NCI-H345 (cell line): ENCODE measurements around the gene ABO.
"Not testable (repeated sequence)": the region's sequence is repeated elsewhere in the genome, so short reads cannot be mapped to it uniquely, and the experiment has no call there.

Experiments
- DNase-seq: peaks from one replicate; lab custom pipeline; 2025; lab: John Stamatoyannopoulos, UW

ABO gene

GRCh38 chr9:133286523-133286922 lies 11.5 kb upstream of the ABO start:
- DNase-seq = no peak

DNA sequence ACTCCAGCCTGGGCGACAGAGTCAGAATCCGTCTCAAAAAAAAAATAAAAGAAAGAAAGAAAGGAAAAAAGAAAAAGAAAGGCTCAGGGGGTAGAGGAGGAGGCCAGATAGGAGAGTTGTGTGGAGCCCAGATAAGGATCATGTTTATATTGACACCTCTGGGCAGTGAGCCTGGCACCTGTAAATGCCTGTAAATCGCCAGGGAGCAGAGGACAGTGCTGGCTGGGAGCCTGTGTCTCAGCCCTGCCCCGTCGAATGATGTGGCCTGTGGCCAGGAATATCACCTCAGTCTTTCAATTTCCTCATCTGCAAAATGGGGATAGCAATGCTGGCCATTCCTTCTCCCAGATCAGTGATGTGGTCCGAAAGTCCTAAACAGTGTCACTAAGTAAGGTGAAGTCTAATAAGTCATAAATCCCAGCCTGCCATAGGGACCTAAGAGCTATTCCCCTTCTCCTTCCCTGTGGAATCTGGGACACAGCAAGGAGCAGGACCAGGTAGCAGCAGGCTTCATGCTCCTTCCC lies 10.3 kb upstream of the ABO start:
- DNase-seq = no peak

GRCh38 chr9:133284362-133284761 lies 9.4 kb upstream of the ABO start:
- no peak for DNase-seq

DNA sequence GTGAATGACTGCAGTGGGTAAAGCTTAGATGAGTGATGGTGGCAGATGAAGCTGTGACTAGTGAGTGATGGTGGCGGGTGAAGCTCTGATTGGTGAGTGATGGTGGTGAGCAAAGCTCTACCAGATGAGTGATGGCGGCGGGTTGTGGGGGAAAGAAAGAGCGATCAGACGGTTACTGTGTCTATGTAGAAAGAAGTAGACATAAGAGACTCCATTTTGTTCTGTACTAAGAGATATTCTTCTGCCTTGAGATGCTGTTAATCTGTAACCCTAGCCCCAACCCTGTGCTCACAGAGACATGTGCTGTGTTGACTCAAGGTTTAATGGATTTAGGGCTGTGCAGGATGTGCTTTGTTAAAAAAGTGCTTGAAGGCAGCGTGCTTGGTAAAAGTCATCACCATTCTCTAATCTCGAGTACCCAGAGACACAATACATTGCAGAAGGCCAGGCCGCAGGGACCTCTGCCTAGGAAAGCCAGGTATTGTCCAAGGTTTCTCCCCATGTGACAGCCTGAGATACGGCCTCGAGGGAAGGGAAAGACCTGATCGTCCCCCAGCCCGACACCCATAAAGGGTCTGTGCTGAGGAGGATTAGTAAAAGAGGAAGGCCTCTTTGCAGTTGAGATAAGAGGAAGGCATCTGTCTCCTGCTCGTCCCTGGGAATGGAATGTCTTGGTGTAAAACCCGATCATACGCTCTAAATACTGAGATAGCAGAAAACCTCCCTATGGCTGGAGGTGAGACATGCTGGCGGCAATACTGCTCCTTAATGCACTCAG lies 8.4 kb upstream of the ABO start:
- peak; percentile 23 for DNase-seq

- no peak for DNase-seq
Measured at GRCh38 chr9:133282464-133283238, 7.7 kb upstream of the ABO start.

- no peak for DNase-seq
Measured at GRCh38 chr9:133280392-133280791, 5.4 kb upstream of the ABO start.

- DNase-seq = no peak
Measured at GRCh38 chr9:133278161-133279114, 3.4 kb upstream of the ABO start.

DNA sequence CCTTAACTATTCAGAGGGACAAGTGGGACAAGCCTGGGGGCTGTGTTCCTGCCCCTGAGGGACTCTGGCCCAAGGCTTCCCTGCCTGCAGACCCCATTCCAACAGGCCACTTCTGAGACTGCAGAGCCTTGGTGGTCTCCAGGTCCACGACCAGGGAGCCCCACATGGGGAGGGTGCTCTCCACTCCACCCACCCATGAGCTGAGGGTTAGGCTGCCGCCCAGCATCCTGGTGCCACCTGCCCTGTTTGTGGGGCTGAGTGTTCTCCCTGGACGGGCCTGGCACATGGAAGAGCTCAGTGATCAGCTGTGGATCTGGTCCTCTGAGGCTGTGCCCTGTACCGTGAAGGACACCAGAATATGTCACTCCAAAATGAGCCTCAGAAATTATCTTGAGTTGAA lies 2.5 kb upstream of the ABO start:
- no peak for DNase-seq

DNA sequence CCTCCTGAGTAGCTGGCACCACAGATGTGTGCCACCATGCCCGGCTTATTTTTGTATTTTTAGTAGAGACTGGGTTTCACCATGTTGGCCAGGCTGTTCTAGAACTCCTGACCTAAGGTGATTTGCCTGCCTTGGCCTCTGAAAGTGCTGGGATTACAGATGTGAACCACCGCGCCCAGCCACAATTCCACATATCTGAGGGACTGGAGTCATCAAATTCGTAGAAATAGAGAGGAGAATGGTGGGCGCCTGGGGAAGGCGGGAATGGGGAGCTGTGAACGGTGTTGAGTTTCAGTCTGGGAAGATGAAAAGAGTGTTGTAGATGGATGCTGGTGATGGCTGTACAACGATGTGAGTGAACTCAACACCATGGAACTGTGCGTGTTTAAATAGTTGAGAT lies 1.9 kb upstream of the ABO start:
- no peak for DNase-seq

GRCh38 chr9:133276001-133276884 lies 1.2 kb upstream of the ABO start:
- no peak for DNase-seq

GRCh38 chr9:133274236-133275104 lies 531 bp downstream of the ABO start:
- no peak for DNase-seq

DNA sequence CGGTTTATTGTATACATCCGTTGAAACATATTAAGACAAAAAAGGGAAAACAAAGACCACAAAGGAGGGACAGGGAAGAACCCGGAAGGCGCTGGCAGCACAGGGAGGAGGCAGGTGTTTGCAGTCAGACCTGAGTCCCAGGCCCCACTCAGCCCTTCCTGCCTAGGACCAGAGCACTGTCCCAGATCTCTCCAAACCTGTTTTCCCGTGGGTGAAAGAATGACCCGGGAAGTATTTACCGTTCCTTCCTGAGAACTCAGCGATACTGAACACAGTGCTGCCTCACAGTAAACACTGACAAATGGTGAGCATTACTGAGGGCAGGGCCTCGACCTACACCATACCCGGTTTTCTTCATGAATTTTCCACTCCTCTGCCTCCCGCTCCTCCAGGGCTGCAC lies 1.2 kb downstream of the ABO start:
- no peak for DNase-seq

GRCh38 chr9:133273098-133273497 lies 1.9 kb downstream of the ABO start:
- DNase-seq = no peak

DNA sequence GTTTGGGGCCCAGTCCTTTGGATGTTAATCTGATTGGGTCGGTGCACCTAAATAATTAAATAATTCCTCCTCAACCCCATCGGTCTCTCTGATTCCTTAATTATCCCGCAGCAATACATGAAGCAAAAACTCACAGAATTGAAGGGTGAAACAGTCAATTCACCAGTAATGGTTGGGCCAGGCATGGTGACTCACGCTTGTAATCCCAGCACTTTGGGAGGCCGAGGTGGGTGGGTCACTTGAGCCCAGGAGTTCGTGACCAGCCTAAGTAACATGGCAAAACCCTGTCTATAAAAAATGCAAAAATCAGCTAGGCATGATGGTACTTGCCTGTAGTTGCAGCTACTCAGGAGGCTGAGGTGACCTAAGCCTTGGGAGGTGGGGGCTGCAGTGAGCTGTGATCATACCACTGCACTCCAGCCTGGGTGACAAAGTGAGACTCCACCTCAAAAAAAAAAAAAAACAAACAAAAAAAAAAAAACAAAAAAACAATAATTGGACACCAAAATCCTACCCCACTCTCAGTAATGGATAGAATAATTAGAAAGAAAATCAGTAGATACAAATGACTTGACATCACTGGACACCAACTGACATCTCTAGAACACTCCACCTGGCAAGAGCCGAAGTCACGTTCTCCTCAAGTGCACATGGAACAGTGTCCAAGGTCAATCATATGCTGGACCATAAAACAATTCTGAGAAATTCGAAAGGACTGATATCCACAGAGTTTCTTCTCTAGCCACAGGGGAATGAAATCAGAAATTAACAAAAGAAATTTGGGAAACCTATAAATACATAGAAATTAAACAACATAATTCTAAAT lies 5.3 kb downstream of the ABO start:
- no peak for DNase-seq

GRCh38 chr9:133269136-133269535 lies 5.9 kb downstream of the ABO start:
- not testable (repeated sequence) for DNase-seq

GRCh38 chr9:133268335-133269056 lies 6.5 kb downstream of the ABO start:
- no peak for DNase-seq

GRCh38 chr9:133264235-133264764 lies 10.7 kb downstream of the ABO start:
- no peak for DNase-seq

DNA sequence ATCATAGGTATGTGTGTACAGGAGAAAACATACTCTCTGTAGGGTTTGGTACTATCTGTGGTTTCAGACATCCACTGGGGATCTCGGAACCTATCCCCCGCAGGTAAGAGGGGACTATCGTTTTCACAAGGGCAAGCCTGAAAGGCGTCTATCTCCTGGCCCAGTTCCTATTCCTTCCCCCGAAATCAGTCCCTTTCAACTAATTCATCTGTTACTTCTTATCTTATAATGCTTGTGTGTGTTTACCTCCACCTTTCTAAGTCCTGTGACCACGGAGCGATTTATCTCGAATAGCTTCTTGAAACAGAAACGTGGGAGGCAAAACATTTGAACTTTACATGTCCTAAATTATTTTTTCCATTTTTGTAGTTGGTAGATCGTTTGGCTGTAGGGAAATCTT lies 11.4 kb downstream of the ABO start:
- DNase-seq = no peak
